IMR-90 (cell line): Measurements from ENCODE around the gene WIPF2. TPM values are rescaled to one million over a fixed set of nuclear protein-coding genes. Genes with fewer than 3 reads are reported as not detected.

Experiments
- ATAC-seq: fragments of 200-7000 bp; cut with Tn5 transposase; 2 replicates; pipeline ENCODE4 v1.9.1; 2020; ENCODE audit warnings: low read depth, mild to moderate bottlenecking, moderate library complexity
- BruUV-seq: library from RNA; stranded (reverse); fragments of 400-500 nt; replicated peaks from 2 replicates; lab custom pipeline; 2021; lab: Mats Ljungman, UMichigan
- CTCF ChIA-PET: fragments of 300-600 bp; formaldehyde crosslinking; extraction: SDS; loops from one replicate; lab custom pipeline; 2021; ENCODE audit warnings: antibody characterized with exemption; lab: Yijun Ruan, JAX
- POLR2A ChIA-PET: fragments of 300-600 bp; sonication (Branson Sonifier 250); formaldehyde crosslinking; loops from one replicate; lab custom pipeline; 2022; ENCODE audit warnings: antibody characterized with exemption; ENCODE audit not compliant: unreplicated experiment; lab: Charles Lee
- DNase-seq: peaks from one replicate; pipeline ENCODE4 v3.0.0; 2013
- H2AFZ ChIP-seq: replicated peaks from 2 replicates; pipeline ENCODE3; 2013; ENCODE audit warnings: low read length, mild to moderate bottlenecking; ENCODE audit not compliant: poor library complexity
- H2AK5ac ChIP-seq: 2 replicates; pipeline ENCODE4 v1.6.1; 2013; ENCODE audit warnings: low read depth, low read length, inconsistent platforms
- H2AK9ac ChIP-seq: replicated peaks from 2 replicates; pipeline ENCODE3; 2013; ENCODE audit warnings: mild to moderate bottlenecking, low read depth, low read length, moderate library complexity; ENCODE audit not compliant: poor library complexity
- H2BK120ac ChIP-seq: 2 replicates; pipeline ENCODE4 v1.6.1; 2013; ENCODE audit warnings: low read depth, low read length, inconsistent platforms
- H2BK15ac ChIP-seq: 3 replicates; pipeline ENCODE4 v1.6.1; 2013; ENCODE audit warnings: low read depth, low read length, inconsistent platforms
- H2BK20ac ChIP-seq: 2 replicates; pipeline ENCODE4 v1.6.1; 2013; ENCODE audit warnings: low read depth, mild to moderate bottlenecking, inconsistent platforms, low read length, moderate library complexity
- H2BK5ac ChIP-seq: 2 replicates; pipeline ENCODE4 v1.6.1; 2013; ENCODE audit warnings: mild to moderate bottlenecking, low read depth, low read length, inconsistent platforms; ENCODE audit not compliant: poor library complexity, severe bottlenecking
- H3K14ac ChIP-seq: replicated peaks from 2 replicates; pipeline ENCODE4 v1.6.1; 2013; ENCODE audit warnings: low read depth, low read length, inconsistent platforms
- H3K18ac ChIP-seq: 2 replicates; pipeline ENCODE4 v1.6.1; 2013; ENCODE audit warnings: low read depth, low read length, control low read depth
- H3K23ac ChIP-seq: 2 replicates; pipeline ENCODE4 v1.6.1; 2013; ENCODE audit warnings: low read depth, low read length, inconsistent platforms
- H3K27ac ChIP-seq: 2 replicates; pipeline ENCODE4 v1.5.1; 2013; ENCODE audit warnings: mild to moderate bottlenecking, control low read depth, low read length; ENCODE audit not compliant: insufficient read depth
- H3K27me3 ChIP-seq: 2 replicates; pipeline ENCODE4 v1.6.1; 2013; ENCODE audit warnings: low read length; ENCODE audit not compliant: control insufficient read depth, insufficient read depth
- H3K36me3 ChIP-seq: 2 replicates; pipeline ENCODE4 v1.6.1; 2013; ENCODE audit warnings: low read length, mixed read lengths; ENCODE audit not compliant: control insufficient read depth, insufficient read depth
- H3K4ac ChIP-seq: 2 replicates; pipeline ENCODE4 v1.6.1; 2013; ENCODE audit warnings: low read depth, low read length, inconsistent platforms
- H3K4me1 ChIP-seq: 2 replicates; pipeline ENCODE4 v1.6.1; 2013; ENCODE audit warnings: low read length, mixed read lengths; ENCODE audit not compliant: control insufficient read depth, insufficient read depth
- H3K4me2 ChIP-seq: 2 replicates; pipeline ENCODE4 v1.6.1; 2013; ENCODE audit warnings: low read depth, mild to moderate bottlenecking, control low read depth, low read length, moderate library complexity
- H3K4me3 ChIP-seq: 2 replicates; pipeline ENCODE4 v1.5.1; 2013; ENCODE audit warnings: low read depth, mild to moderate bottlenecking, control low read depth, low read length, moderate library complexity; ENCODE audit not compliant: insufficient read depth
- H3K56ac ChIP-seq: 2 replicates; pipeline ENCODE4 v1.6.1; 2013; ENCODE audit warnings: low read length, inconsistent platforms; ENCODE audit not compliant: insufficient read depth; ENCODE audit errors: extremely low read depth
- H3K79me1 ChIP-seq, 2 experiments: 2 replicates each; pipeline ENCODE4 v1.6.1; 2013; ENCODE audit warnings: low read length in 2 of 2, inconsistent platforms in 1 of 2, low read depth in 1 of 2
- H3K9ac ChIP-seq: 2 replicates; pipeline ENCODE4 v1.6.1; 2013; ENCODE audit warnings: low read depth, low read length, control low read depth
- H3K9me1 ChIP-seq: 2 replicates; pipeline ENCODE4 v1.6.1; 2013; ENCODE audit warnings: low read length, inconsistent platforms; ENCODE audit not compliant: insufficient read depth
- H3K9me3 ChIP-seq: 2 replicates; pipeline ENCODE4 v1.6.1; 2013; ENCODE audit warnings: low read length; ENCODE audit not compliant: control insufficient read depth, insufficient read depth
- H4K20me1 ChIP-seq: 2 replicates; pipeline ENCODE4 v1.6.1; 2013; ENCODE audit warnings: low read length, inconsistent platforms; ENCODE audit not compliant: insufficient read depth
- H4K5ac ChIP-seq: 2 replicates; pipeline ENCODE4 v1.6.1; 2013; ENCODE audit warnings: mild to moderate bottlenecking, low read depth, low read length, control low read depth
- H4K8ac ChIP-seq, 2 experiments: 2 replicates each; pipeline ENCODE4 v1.6.1; 2013; ENCODE audit warnings: low read depth in 2 of 2, low read length in 2 of 2, control low read depth in 1 of 2, inconsistent platforms in 1 of 2
- H4K91ac ChIP-seq: 2 replicates; pipeline ENCODE4 v1.6.1; 2013; ENCODE audit warnings: low read depth, low read length, inconsistent platforms; ENCODE audit not compliant: insufficient read depth
- CEBPB ChIP-seq: IDR thresholded peaks from 2 replicates; pipeline ENCODE4 v1.6.1; 2012; ENCODE audit warnings: low read depth, low read length, improper control_type of control experiment
- CHD1 ChIP-seq: IDR thresholded peaks from 2 replicates; pipeline ENCODE4 v1.6.1; 2012; ENCODE audit warnings: low read depth, low read length, improper control_type of control experiment
- CTCF ChIP-seq: conservative IDR thresholded peaks from 2 replicates; pipeline ENCODE4 v1.5.1; 2012; ENCODE audit warnings: mild to moderate bottlenecking, low read depth, low read length, improper control_type of control experiment
- FOS ChIP-seq: fragments of 150-350 bp; IDR thresholded peaks from 2 replicates; pipeline ENCODE4 v1.6.1; 2016; ENCODE audit warnings: low read depth, low read length
- MAFK ChIP-seq: IDR thresholded peaks from 2 replicates; pipeline ENCODE4 v1.6.1; 2012; ENCODE audit warnings: low read depth, low read length, improper control_type of control experiment
- MAZ ChIP-seq: IDR thresholded peaks from 2 replicates; pipeline ENCODE4 v1.6.1; 2012; ENCODE audit warnings: low read depth, mild to moderate bottlenecking, low read length, improper control_type of control experiment, moderate library complexity, borderline replicate concordance
- MXI1 ChIP-seq: IDR thresholded peaks from 2 replicates; pipeline ENCODE4 v1.6.1; 2012; ENCODE audit warnings: low read depth, mild to moderate bottlenecking, low read length, moderate library complexity, borderline replicate concordance
- POLR2A ChIP-seq: IDR thresholded peaks from 2 replicates; pipeline ENCODE4 v1.6.1; 2012; ENCODE audit warnings: mild to moderate bottlenecking, low read depth, low read length
- RAD21 ChIP-seq: IDR thresholded peaks from 2 replicates; pipeline ENCODE4 v1.6.1; 2012; ENCODE audit warnings: low read length, improper control_type of control experiment
- RCOR1 ChIP-seq: IDR thresholded peaks from 2 replicates; pipeline ENCODE4 v1.6.1; 2012; ENCODE audit warnings: mild to moderate bottlenecking, low read length, improper control_type of control experiment; ENCODE audit not compliant: insufficient replicate concordance
- RFX5 ChIP-seq: IDR thresholded peaks from 2 replicates; pipeline ENCODE4 v1.8.0; 2012; ENCODE audit warnings: low read depth, mild to moderate bottlenecking, low read length, moderate library complexity
- SMC3 ChIP-seq: fragments of 150-350 bp; IDR thresholded peaks from 2 replicates; pipeline ENCODE4 v1.6.1; 2016; ENCODE audit warnings: low read depth, mild to moderate bottlenecking, antibody characterized with exemption, low read length, moderate library complexity
- WGBS, 2 experiments: methylation state at CpG; one replicate each; pipeline versions ENCODE4 v1.1.5 to v1.1.7; 2013; ENCODE audit warnings: missing lambda C conversion rate in 2 of 2; ENCODE audit not compliant: insufficient read length in 1 of 2; ENCODE audit errors: extremely low coverage in 2 of 2; 5-methylcytosine and 5-hydroxymethylcytosine counted together
- dilution Hi-C: fragments of 300-500 bp; cut with HindIII; formaldehyde crosslinking; loops from one replicate; pipeline ENCODE4 v1.14.3; 2018; ENCODE audit warnings: low sequenced_read_pairs; ENCODE audit not compliant: unreplicated experiment
- in situ Hi-C: fragments of 300-500 bp; cut with MboI; formaldehyde crosslinking; loops from 3 replicates; pipeline ENCODE4 v1.14.3; 2019; ENCODE audit warnings: low sequenced_read_pairs, inconsistent platforms, mixed read lengths
- intact Hi-C: fragments of 100-400 bp; cut with micrococcal nuclease; formaldehyde crosslinking; loops from 2 replicates; pipeline ENCODE4 v1.10.0; 2022
- polyA plus RNA-seq, 3 experiments: library from polyadenylated mRNA; depleted of rRNA; stranded (reverse); fragments of >200 nt; gene quantifications; 2 replicates each; pipeline ENCODE4 v1.2.3, GENCODE V29; 2012; ENCODE audit warnings: low replicate concordance in 1 of 3
- total RNA-seq: library from RNA; depleted of rRNA; stranded (reverse); fragments of >200 nt; gene quantifications from 2 replicates; pipeline ENCODE4 v1.2.3, GENCODE V29; 2012
- TF ChIP-seq, protein P1 (sequence below): fragments of 150-350 bp; IDR thresholded peaks from 2 replicates; pipeline ENCODE4 v1.6.1; 2016; ENCODE audit warnings: low read depth, mild to moderate bottlenecking, low read length, moderate library complexity, borderline replicate concordance

Gene WIPF2
- total and polyA plus RNA-seq, 2 of the 4 experiments (the other 2 are of a cell fraction): 2.0 to 8.9 TPM

GRCh38 chr17:40191237-40192208, 27.6 kb upstream of the WIPF2 start (continued):
- TF ChIP-seq MAZ (peak; percentile 51; the same call in 1 of the 2 replicates), MXI1 (no peak), POLR2A (no peak), MAFK (no peak)

- CTCF ChIA-PET: interaction anchor here (0.8 to 2.2 kb wide), 4 partner anchors 10 to 98 kb away, joined by 3 to 10 read pairs (median 7); no protein-coding TSS in a partner anchor
- WGBS, 2 experiments: no CpG with 5 or more reads among the region's 2 CpGs
- no peak overlapping the region for H3K9ac ChIP-seq
- in situ Hi-C loops (no loop called here), dilution Hi-C loops (no loop called here), intact Hi-C loops (no loop called here)
- no peak overlapping the region for H3K56ac ChIP-seq
- no peak overlapping the region for H3K14ac ChIP-seq
- no peaks in the 10 kb centered on the region for H3K27me3 ChIP-seq
- H2AFZ ChIP-seq: no peak overlapping the region
- H3K4ac ChIP-seq: no peak overlapping the region
- DNase-seq (no peak), ATAC-seq (no peak)
- POLR2A ChIA-PET: no interaction called here
- no peaks in the 10 kb centered on the region; the same call in 1 of the 2 replicates for H3K9me1 ChIP-seq
- peaks cover 5% of the 10 kb centered on the region; the same call in 1 of the 2 replicates for H3K36me3 ChIP-seq
- H4K8ac ChIP-seq: no peak overlapping the region
- H2BK20ac ChIP-seq: no peak overlapping the region
- H2BK120ac ChIP-seq: no peak overlapping the region
- H3K79me1 ChIP-seq: no peaks in the 10 kb centered on the region
- H3K4me2 ChIP-seq: no peak overlapping the region
- no peak overlapping the region for H3K4me3 ChIP-seq
- H4K91ac ChIP-seq: no peak overlapping the region
- H2AK9ac ChIP-seq: no peak overlapping the region
- H3K27ac ChIP-seq: no peak overlapping the region
- H3K18ac ChIP-seq: no peak overlapping the region
- H2AK5ac ChIP-seq: no peak overlapping the region
- H4K20me1 ChIP-seq: no peaks in the 10 kb centered on the region
- H3K9me3 ChIP-seq: no peaks in the 10 kb centered on the region
- H3K23ac ChIP-seq: no peak overlapping the region
- no peak overlapping the region for H2BK15ac ChIP-seq
- H2BK5ac ChIP-seq: no peak overlapping the region
- BruUV-seq: no TSS peak
- no peak overlapping the region for H4K5ac ChIP-seq
- H3K4me1 ChIP-seq: peaks cover 7% of the 10 kb centered on the region; the same call in 1 of the 2 replicates
- TF ChIP-seq MXI1 (no peak), RFX5 (no peak), POLR2A (no peak), CEBPB (no peak), RAD21 (no peak), SMC3 (no peak), CTCF (no peak), CHD1 (no peak), RCOR1 (no peak), FOS (no peak), MAFK (no peak)
- TF ChIP-seq, protein P1, sequence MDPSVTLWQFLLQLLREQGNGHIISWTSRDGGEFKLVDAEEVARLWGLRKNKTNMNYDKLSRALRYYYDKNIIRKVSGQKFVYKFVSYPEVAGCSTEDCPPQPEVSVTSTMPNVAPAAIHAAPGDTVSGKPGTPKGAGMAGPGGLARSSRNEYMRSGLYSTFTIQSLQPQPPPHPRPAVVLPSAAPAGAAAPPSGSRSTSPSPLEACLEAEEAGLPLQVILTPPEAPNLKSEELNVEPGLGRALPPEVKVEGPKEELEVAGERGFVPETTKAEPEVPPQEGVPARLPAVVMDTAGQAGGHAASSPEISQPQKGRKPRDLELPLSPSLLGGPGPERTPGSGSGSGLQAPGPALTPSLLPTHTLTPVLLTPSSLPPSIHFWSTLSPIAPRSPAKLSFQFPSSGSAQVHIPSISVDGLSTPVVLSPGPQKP: no peak
These were observed 26.1 kb upstream of the WIPF2 start for GRCh38 chr17:40192961-40193360.
